ENCODE results near the gene LMAN1L. TPM values are rescaled to one million over a fixed set of nuclear protein-coding genes. Genes with fewer than 3 reads are reported as not detected.

The LMAN1L gene
- total and polyA plus RNA-seq, 2 experiments from 2014 or later, result not detected

DNA sequence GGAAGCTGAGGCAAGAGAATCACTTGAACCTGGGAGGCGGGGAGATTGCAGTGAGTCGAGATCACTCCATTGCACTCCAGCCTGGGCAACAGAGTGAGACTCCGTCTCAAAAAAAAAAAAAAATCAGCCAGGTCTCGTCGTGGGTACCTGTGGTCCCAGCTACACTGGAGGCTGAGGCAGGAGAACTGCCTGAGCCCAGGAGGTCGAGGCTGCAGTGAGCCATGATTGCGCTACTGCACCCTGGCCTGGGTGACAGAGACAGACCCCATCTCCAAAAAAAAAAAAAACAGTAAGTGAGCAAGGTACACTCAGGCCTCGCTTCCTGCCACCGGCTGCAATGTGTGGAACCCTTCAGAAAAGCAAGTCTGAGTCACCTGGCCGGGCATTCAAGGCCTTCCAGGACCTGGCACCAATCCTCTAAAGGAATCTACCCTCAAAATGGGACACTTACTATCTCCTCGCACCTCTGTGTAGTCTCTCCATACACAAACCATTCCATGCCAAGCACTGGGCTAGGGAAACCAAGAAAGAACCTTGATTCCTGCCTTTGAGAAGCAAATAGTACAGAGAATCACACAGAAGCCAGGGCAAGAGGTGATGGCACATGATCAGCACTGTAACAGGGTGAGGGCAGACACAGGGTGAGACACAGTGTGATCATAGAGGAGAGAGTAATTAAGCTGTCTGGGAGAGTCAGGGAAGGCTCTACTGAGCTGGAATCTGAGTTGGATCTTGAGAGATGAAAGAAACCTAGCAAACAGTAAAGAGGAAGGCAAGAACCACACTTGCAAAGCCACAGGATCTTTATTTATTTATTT lies 50.8 kb downstream of the LMAN1L start:
- no peaks in the 10 kb centered on the region for H3K9me2 ChIP-seq (replicated peaks; ENCODE audit: insufficient read depth)
- no peak for DNase-seq (ENCODE audit: low spot score)
- H3K4me2 ChIP-seq, result no peak overlapping the region
- peaks cover 94% of the 10 kb centered on the region for H3K79me2 ChIP-seq
- H3K9me3 ChIP-seq (ENCODE audit: low read depth), result no peaks in the 10 kb centered on the region
- H3K36me3 ChIP-seq (replicated peaks; ENCODE audit: insufficient read depth, low read depth), result no peaks in the 10 kb centered on the region
- H3K4me3 ChIP-seq, result no peak overlapping the region
- 81% methylated on average over 8 of the region's 11 CpGs for WGBS (ENCODE audit: low lambda C conversion rate, missing lambda C conversion rate)
- no peak for TF ChIP-seq EZH2 (IDR thresholded peaks at IDR 0.05; ENCODE audit: borderline replicate concordance)
- no peak for TF ChIP-seq EZH2phosphoT487 (IDR thresholded peaks at IDR 0.05; ENCODE audit: low read depth, severe bottlenecking, unreplicated experiment)
- no peaks in the 10 kb centered on the region for H3K27me3 ChIP-seq
- H3K27ac ChIP-seq, result no peak overlapping the region
- H4K20me1 ChIP-seq (ENCODE audit: insufficient read depth, poor library complexity, severe bottlenecking), result peaks cover 65% of the 10 kb centered on the region
- H3K4me1 ChIP-seq (ENCODE audit: insufficient read depth), result peaks cover 33% of the 10 kb centered on the region
- H2AFZ ChIP-seq, result no peak overlapping the region

DNA sequence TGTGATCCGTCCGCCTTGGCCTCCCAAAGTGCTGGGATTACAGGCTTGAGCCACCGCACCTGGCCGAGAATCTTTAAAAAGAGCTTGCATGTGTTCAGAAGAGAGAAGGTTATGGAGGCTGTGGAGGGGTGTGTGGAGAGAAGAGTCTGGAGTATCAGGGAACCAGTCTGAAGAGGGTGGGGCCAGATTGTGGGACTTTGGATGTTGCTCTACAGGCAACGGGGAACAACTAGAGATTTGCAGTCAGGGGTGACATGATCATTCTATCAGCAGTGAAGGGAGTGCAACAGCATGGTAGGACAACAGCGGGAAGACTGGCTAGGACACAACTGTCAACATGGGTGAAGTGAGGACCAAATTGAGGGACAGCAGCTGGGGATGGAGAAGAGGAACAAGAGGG lies 51.7 kb downstream of the LMAN1L start:
- no peak for DNase-seq (ENCODE audit: low spot score)
- peaks cover 66% of the 10 kb centered on the region for H4K20me1 ChIP-seq (ENCODE audit: insufficient read depth, poor library complexity, severe bottlenecking)
- no peak overlapping the region for H3K4me3 ChIP-seq
- no peaks in the 10 kb centered on the region for H3K36me3 ChIP-seq (replicated peaks; ENCODE audit: insufficient read depth, low read depth)
- TF ChIP-seq EZH2 (IDR thresholded peaks at IDR 0.05; ENCODE audit: borderline replicate concordance) (no peak), EZH2phosphoT487 (IDR thresholded peaks at IDR 0.05; ENCODE audit: low read depth, severe bottlenecking, unreplicated experiment) (no peak)
- H3K9me3 ChIP-seq (ENCODE audit: low read depth), result no peaks in the 10 kb centered on the region
- peaks cover 40% of the 10 kb centered on the region for H3K4me1 ChIP-seq (ENCODE audit: insufficient read depth)
- H3K27me3 ChIP-seq, result no peaks in the 10 kb centered on the region
- H3K79me2 ChIP-seq, result peaks cover 95% of the 10 kb centered on the region
- WGBS (ENCODE audit: low lambda C conversion rate, missing lambda C conversion rate), result 89% methylated on average over 6 of the region's 6 CpGs
- no peaks in the 10 kb centered on the region for H3K9me2 ChIP-seq (replicated peaks; ENCODE audit: insufficient read depth)
- H3K4me2 ChIP-seq, result no peak overlapping the region
- H2AFZ ChIP-seq, result no peak overlapping the region
- no peak overlapping the region for H3K27ac ChIP-seq

DNA sequence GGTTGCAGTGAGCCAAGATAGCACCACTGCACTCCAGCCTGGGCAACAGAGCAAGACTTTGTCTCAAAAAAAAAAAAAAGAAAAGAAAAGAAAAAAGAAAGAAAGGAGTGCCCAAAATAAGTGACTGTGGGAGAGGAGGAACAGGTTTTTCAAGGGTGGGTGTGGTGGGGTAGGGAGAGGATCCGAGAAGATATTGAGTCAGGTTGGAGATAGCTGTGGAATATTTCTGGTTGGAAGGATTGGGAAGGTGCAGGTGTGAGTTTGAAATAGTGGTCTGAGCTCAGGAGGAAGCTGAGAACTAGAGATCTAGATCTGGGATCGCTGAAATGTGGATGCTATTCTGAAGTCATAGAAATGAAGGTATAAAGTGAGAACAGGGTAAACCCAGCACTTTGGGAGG lies 52.7 kb downstream of the LMAN1L start:
- H2AFZ ChIP-seq, result no peak overlapping the region
- no peak overlapping the region for H3K4me2 ChIP-seq
- H3K4me1 ChIP-seq (ENCODE audit: insufficient read depth), result peaks cover 50% of the 10 kb centered on the region
- no peak overlapping the region for H3K4me3 ChIP-seq
- 85% methylated on average over 2 of the region's 2 CpGs for WGBS (ENCODE audit: low lambda C conversion rate, missing lambda C conversion rate)
- peaks cover 69% of the 10 kb centered on the region for H4K20me1 ChIP-seq (ENCODE audit: insufficient read depth, poor library complexity, severe bottlenecking)
- H3K9me3 ChIP-seq (ENCODE audit: low read depth), result no peaks in the 10 kb centered on the region
- no peak for DNase-seq (ENCODE audit: low spot score)
- TF ChIP-seq, protein P1, sequence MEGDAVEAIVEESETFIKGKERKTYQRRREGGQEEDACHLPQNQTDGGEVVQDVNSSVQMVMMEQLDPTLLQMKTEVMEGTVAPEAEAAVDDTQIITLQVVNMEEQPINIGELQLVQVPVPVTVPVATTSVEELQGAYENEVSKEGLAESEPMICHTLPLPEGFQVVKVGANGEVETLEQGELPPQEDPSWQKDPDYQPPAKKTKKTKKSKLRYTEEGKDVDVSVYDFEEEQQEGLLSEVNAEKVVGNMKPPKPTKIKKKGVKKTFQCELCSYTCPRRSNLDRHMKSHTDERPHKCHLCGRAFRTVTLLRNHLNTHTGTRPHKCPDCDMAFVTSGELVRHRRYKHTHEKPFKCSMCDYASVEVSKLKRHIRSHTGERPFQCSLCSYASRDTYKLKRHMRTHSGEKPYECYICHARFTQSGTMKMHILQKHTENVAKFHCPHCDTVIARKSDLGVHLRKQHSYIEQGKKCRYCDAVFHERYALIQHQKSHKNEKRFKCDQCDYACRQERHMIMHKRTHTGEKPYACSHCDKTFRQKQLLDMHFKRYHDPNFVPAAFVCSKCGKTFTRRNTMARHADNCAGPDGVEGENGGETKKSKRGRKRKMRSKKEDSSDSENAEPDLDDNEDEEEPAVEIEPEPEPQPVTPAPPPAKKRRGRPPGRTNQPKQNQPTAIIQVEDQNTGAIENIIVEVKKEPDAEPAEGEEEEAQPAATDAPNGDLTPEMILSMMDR (IDR thresholded peaks at IDR 0.05; ENCODE audit: poor library complexity), result no peak
- TF ChIP-seq EZH2 (IDR thresholded peaks at IDR 0.05; ENCODE audit: borderline replicate concordance) (no peak), EZH2phosphoT487 (IDR thresholded peaks at IDR 0.05; ENCODE audit: low read depth, severe bottlenecking, unreplicated experiment) (no peak)
- no peaks in the 10 kb centered on the region for H3K27me3 ChIP-seq
- H3K27ac ChIP-seq, result peak overlapping the region; percentile 98
- no peaks in the 10 kb centered on the region for H3K36me3 ChIP-seq (replicated peaks; ENCODE audit: insufficient read depth, low read depth)
- H3K9me2 ChIP-seq (replicated peaks; ENCODE audit: insufficient read depth), result no peaks in the 10 kb centered on the region
- H3K79me2 ChIP-seq, result peaks cover 95% of the 10 kb centered on the region

DNA sequence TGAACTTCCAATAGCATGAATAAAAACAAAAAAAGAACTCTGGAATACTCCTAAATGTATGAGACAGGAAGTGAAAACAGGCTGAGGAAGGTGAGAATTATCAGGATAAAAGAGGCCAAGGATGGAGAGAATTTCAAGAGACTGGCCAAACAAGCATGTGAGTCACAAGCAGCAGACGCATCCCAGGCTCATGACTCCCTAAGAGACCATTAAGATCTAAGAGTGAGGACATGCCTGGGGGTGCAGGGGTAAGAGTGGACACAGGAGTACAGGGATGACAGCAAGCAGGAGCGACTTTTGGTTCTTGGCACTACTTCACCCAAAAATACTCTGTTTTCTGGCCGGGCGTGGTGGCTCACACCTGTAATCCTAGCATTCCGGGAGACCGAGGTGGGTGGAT lies 53.5 kb downstream of the LMAN1L start:
- Histone ChIP-seq H3K27me3 (no peaks in the 10 kb centered on the region), H2AFZ (no peak overlapping the region), H3K9me3 (ENCODE audit: low read depth) (no peaks in the 10 kb centered on the region), H3K9me2 (replicated peaks; ENCODE audit: insufficient read depth) (no peaks in the 10 kb centered on the region), H3K4me3 (no peak overlapping the region), H3K27ac (peak overlapping the region; percentile 98), H3K4me1 (ENCODE audit: insufficient read depth) (peaks cover 58% of the 10 kb centered on the region), H4K20me1 (ENCODE audit: insufficient read depth, poor library complexity, severe bottlenecking) (peaks cover 68% of the 10 kb centered on the region), H3K36me3 (replicated peaks; ENCODE audit: insufficient read depth, low read depth) (no peaks in the 10 kb centered on the region), H3K4me2 (no peak overlapping the region), H3K79me2 (peaks cover 93% of the 10 kb centered on the region)
- TF ChIP-seq EZH2 (IDR thresholded peaks at IDR 0.05; ENCODE audit: borderline replicate concordance) (no peak), EZH2phosphoT487 (IDR thresholded peaks at IDR 0.05; ENCODE audit: low read depth, severe bottlenecking, unreplicated experiment) (no peak)
- TF ChIP-seq, protein P1 (IDR thresholded peaks at IDR 0.05; ENCODE audit: poor library complexity), result no peak
- peak; percentile 56 for DNase-seq (ENCODE audit: low spot score)
- WGBS (ENCODE audit: low lambda C conversion rate, missing lambda C conversion rate), result 72% methylated on average over 6 of the region's 6 CpGs
